ENCODE results near the gene TET3. TPM values are rescaled to one million over a fixed set of nuclear protein-coding genes. Genes with fewer than 3 reads are reported as not detected.

Gene TET3
- total and polyA plus RNA-seq, 2 donors (not counting 1 experiment from before 2014, with no cell fraction given): 2.1 to 3.1 TPM

DNA sequence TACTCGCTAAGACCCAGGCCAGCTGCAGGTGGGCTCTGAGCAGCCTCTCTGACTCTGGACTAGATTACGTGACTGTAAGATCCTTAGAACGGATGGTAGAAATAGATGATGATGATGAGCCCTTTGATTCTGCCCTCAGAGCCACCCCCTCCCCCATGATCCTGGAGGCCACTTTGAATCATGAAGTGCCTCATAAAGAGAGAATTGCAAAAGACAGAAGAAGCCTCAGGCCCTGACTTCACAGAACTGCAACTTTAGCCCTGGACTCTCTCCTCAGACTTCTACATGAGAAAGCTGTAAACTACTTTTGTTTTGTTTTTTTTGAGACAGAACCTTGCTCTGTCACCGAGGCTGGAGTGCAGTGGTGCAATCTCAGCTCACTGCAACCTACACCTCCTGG is 15.4 kb upstream of the TET3 start:
- Histone ChIP-seq H3K27me3 (ENCODE audit: control insufficient read depth, insufficient read depth, low read length) (no peaks in the 10 kb centered on the region), H3K4me2 (ENCODE audit: extremely low read depth, insufficient read depth, low read length) (no peak overlapping the region), H4K20me1 (ENCODE audit: control insufficient read depth, extremely low read depth, insufficient read depth, low read length) (no peaks in the 10 kb centered on the region), H3K79me2 (ENCODE audit: control insufficient read depth, insufficient read depth, low read length) (no peaks in the 10 kb centered on the region), H2AFZ (ENCODE audit: low read length) (no peak overlapping the region), H3K36me3 (ENCODE audit: control insufficient read depth, insufficient read depth, low read length) (no peaks in the 10 kb centered on the region), H3K4me3 (replicated peaks in 1 of 4; ENCODE audit: control extremely low read depth in 1 of 4, insufficient read depth in 1 of 4, low read depth in 3 of 4, low read length in 4 of 4) (no peak overlapping the region), H3K9ac (ENCODE audit: insufficient read depth, low read length) (no peak overlapping the region), H3K9me3 (ENCODE audit: control insufficient read depth, insufficient read depth, low read depth, low read length) (no peaks in the 10 kb centered on the region), H3K4me1 (ENCODE audit: control insufficient read depth, extremely low read depth, insufficient read depth, low read length) (peaks cover 4% of the 10 kb centered on the region), H3K27ac (ENCODE audit: insufficient read depth, low read length) (no peak overlapping the region)
- TF ChIP-seq, protein P1, sequence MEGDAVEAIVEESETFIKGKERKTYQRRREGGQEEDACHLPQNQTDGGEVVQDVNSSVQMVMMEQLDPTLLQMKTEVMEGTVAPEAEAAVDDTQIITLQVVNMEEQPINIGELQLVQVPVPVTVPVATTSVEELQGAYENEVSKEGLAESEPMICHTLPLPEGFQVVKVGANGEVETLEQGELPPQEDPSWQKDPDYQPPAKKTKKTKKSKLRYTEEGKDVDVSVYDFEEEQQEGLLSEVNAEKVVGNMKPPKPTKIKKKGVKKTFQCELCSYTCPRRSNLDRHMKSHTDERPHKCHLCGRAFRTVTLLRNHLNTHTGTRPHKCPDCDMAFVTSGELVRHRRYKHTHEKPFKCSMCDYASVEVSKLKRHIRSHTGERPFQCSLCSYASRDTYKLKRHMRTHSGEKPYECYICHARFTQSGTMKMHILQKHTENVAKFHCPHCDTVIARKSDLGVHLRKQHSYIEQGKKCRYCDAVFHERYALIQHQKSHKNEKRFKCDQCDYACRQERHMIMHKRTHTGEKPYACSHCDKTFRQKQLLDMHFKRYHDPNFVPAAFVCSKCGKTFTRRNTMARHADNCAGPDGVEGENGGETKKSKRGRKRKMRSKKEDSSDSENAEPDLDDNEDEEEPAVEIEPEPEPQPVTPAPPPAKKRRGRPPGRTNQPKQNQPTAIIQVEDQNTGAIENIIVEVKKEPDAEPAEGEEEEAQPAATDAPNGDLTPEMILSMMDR (conservative IDR thresholded peaks at IDR 0.05 in 1 of 2, IDR thresholded peaks at IDR 0.05 in 1 of 2; ENCODE audit: low read depth in 1 of 2, low read length in 2 of 2): no peak
- TF ChIP-seq EZH2 (IDR thresholded peaks at IDR 0.05; ENCODE audit: low read length, missing control alignments): no peak
- no peak for DNase-seq (ENCODE audit: low read depth in 2 of 2)

DNA sequence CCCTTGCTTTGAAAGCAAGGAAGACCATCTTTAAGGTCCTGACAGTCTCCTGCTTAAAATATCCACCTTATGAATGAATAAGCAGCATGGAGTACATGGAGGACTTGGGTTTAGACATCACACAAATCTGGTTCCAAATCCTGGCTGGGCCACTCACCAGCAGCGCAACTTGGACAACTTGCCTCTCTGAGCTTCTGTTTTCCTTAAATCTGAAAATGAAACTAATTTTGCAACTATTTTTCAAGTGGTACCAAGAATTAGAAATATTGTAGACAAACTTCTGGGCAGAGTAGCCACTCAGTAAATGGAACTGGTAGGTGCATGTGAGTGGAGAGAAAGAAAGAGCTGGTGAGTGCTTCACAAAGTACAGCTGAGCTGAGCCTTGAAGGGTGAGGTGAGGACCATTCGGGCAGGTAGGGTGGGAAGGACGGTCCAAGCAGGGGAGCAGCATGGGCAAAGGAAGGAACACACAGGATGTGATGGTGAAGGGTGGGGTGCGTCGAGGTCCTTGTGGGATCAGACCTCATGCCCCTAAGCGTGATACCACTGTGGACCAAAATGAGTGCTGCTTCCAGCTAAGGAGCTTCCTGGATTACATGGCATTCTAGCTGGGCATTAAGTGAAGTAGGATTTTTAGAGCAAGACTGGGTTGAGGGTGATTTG is 14.4 kb upstream of the TET3 start:
- H3K9me3 ChIP-seq (ENCODE audit: control insufficient read depth, insufficient read depth, low read depth, low read length): no peaks in the 10 kb centered on the region
- TF ChIP-seq EZH2 (IDR thresholded peaks at IDR 0.05; ENCODE audit: low read length, missing control alignments): no peak
- TF ChIP-seq, protein P1 (conservative IDR thresholded peaks at IDR 0.05 in 1 of 2, IDR thresholded peaks at IDR 0.05 in 1 of 2; ENCODE audit: low read depth in 1 of 2, low read length in 2 of 2): no peak
- peaks cover 4% of the 10 kb centered on the region for H3K4me1 ChIP-seq (ENCODE audit: control insufficient read depth, extremely low read depth, insufficient read depth, low read length)
- DNase-seq (ENCODE audit: low read depth in 2 of 2): no peak
- no peak overlapping the region for H3K4me2 ChIP-seq (ENCODE audit: extremely low read depth, insufficient read depth, low read length)
- H3K79me2 ChIP-seq (ENCODE audit: control insufficient read depth, insufficient read depth, low read length): no peaks in the 10 kb centered on the region
- no peak overlapping the region for H3K4me3 ChIP-seq (replicated peaks in 1 of 4; ENCODE audit: control extremely low read depth in 1 of 4, insufficient read depth in 1 of 4, low read depth in 3 of 4, low read length in 4 of 4)
- no peaks in the 10 kb centered on the region for H3K27me3 ChIP-seq (ENCODE audit: control insufficient read depth, insufficient read depth, low read length)
- no peak overlapping the region for H3K27ac ChIP-seq (ENCODE audit: insufficient read depth, low read length)
- no peaks in the 10 kb centered on the region for H3K36me3 ChIP-seq (ENCODE audit: control insufficient read depth, insufficient read depth, low read length)
- H4K20me1 ChIP-seq (ENCODE audit: control insufficient read depth, extremely low read depth, insufficient read depth, low read length): no peaks in the 10 kb centered on the region
- no peak overlapping the region for H2AFZ ChIP-seq (ENCODE audit: low read length)
- no peak overlapping the region for H3K9ac ChIP-seq (ENCODE audit: insufficient read depth, low read length)

DNA sequence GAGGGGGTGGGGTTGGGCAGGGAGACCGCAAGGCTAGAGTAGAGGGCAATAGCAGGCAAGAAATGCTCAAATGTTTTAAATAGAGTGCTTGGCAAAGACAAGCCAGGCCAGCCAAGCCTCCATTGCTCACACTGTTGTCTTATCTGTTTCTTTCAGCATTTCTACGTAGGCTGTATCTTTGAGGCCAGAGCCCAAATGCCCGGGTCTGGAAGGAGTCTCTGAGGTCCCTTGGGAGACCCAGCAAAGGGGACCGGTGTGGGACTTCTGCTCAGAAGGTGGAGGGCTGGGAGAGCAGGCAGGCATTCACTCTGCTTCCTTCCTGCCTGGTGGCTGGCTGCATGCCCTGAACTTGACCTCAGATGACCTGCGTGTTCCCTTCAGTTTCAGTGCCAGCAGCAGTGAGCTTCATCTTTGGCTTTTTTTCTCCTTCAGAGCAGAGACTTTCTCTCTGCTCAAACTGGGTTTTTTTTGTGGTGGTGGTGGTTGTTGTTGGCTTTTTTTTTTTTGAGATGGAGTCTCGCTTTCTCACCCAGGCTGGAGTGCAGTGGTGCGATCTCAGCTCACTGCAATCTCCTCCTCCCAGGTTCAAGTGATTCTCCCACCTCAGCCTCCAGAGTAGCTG is 13.7 kb upstream of the TET3 start:
- H3K4me1 ChIP-seq (ENCODE audit: control insufficient read depth, extremely low read depth, insufficient read depth, low read length): peaks cover 4% of the 10 kb centered on the region
- H3K9ac ChIP-seq (ENCODE audit: insufficient read depth, low read length): no peak overlapping the region
- H2AFZ ChIP-seq (ENCODE audit: low read length): peak overlapping the region; percentile 36
- no peak overlapping the region for H3K4me3 ChIP-seq (replicated peaks in 1 of 4; ENCODE audit: control extremely low read depth in 1 of 4, insufficient read depth in 1 of 4, low read depth in 3 of 4, low read length in 4 of 4)
- H3K36me3 ChIP-seq (ENCODE audit: control insufficient read depth, insufficient read depth, low read length): no peaks in the 10 kb centered on the region
- H3K9me3 ChIP-seq (ENCODE audit: control insufficient read depth, insufficient read depth, low read depth, low read length): no peaks in the 10 kb centered on the region
- no peaks in the 10 kb centered on the region for H4K20me1 ChIP-seq (ENCODE audit: control insufficient read depth, extremely low read depth, insufficient read depth, low read length)
- H3K4me2 ChIP-seq (ENCODE audit: extremely low read depth, insufficient read depth, low read length): peak overlapping the region; percentile 32
- no peak overlapping the region for H3K27ac ChIP-seq (ENCODE audit: insufficient read depth, low read length)
- no peaks in the 10 kb centered on the region for H3K79me2 ChIP-seq (ENCODE audit: control insufficient read depth, insufficient read depth, low read length)
- H3K27me3 ChIP-seq (ENCODE audit: control insufficient read depth, insufficient read depth, low read length): no peaks in the 10 kb centered on the region
- TF ChIP-seq, protein P1 (conservative IDR thresholded peaks at IDR 0.05 in 1 of 2, IDR thresholded peaks at IDR 0.05 in 1 of 2; ENCODE audit: low read depth in 1 of 2, low read length in 2 of 2): no peak
- no peak for TF ChIP-seq EZH2 (IDR thresholded peaks at IDR 0.05; ENCODE audit: low read length, missing control alignments)
- peak in 1 of 2 donors; percentile 36 for DNase-seq (ENCODE audit: low read depth in 2 of 2)
